Nephron (organoid): ENCODE measurements around the gene ARFGAP2.

Experiments
- H3K27ac Mint-ChIP-seq, 3 experiments: 2 replicates each; pipeline ENCODE4 v1.8.0; 2020; ENCODE audit warnings: mixed read lengths in 3 of 3, mild to moderate bottlenecking in 2 of 3, moderate library complexity in 1 of 3
- H3K27me3 Mint-ChIP-seq: 2 replicates; pipeline ENCODE4 v1.8.0; 2021; ENCODE audit warnings: low read depth, mild to moderate bottlenecking, moderate library complexity, mixed read lengths
- H3K36me3 Mint-ChIP-seq: 2 replicates; pipeline ENCODE4 v1.8.0; 2020; ENCODE audit warnings: low read depth, mixed read lengths
- H3K4me1 Mint-ChIP-seq: 2 replicates; pipeline ENCODE4 v1.8.0; 2020; ENCODE audit warnings: mixed read lengths
- H3K4me3 Mint-ChIP-seq, 3 experiments: 2 replicates each; pipeline ENCODE4 v1.8.0; 2020; ENCODE audit warnings: mild to moderate bottlenecking in 3 of 3, mixed read lengths in 3 of 3, moderate library complexity in 2 of 3
- H3K9me3 Mint-ChIP-seq: 2 replicates; pipeline ENCODE4 v1.8.0; 2020; ENCODE audit warnings: mixed read lengths
- TF ChIP-seq, protein P1 (sequence below), 3 experiments: fragments of 200-600 bp; sonication (generic); IDR thresholded peaks; one replicate each; pipeline ENCODE4 v1.5.0; 2021; ENCODE audit warnings: antibody characterized with exemption in 3 of 3; ENCODE audit not compliant: unreplicated experiment in 3 of 3

ARFGAP2 gene

DNA sequence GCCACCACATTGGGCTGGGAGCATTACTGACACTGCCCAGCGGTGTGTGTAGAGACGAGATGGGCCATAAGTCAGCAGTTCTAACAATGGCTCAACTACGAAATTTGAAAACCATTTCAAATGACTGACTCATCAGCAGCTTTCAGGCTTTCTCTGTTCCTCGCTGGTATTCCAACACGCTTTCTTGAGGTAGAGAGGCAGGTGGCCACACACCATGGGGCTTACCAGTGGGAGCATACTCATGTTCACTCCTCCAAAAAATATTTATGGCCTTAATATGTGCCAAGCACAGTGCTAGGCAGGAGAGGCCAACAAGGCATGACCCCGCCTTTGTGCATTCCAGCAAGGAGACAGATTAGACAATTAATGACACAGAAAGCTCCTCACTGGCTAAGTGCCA, 20.3 kb downstream of the ARFGAP2 start:
- no peak overlapping the region for H3K27ac Mint-ChIP-seq
- H3K4me1 Mint-ChIP-seq: peaks cover 28% of the 10 kb centered on the region
- H3K27me3 Mint-ChIP-seq: no peaks in the 10 kb centered on the region
- TF ChIP-seq, protein P1, sequence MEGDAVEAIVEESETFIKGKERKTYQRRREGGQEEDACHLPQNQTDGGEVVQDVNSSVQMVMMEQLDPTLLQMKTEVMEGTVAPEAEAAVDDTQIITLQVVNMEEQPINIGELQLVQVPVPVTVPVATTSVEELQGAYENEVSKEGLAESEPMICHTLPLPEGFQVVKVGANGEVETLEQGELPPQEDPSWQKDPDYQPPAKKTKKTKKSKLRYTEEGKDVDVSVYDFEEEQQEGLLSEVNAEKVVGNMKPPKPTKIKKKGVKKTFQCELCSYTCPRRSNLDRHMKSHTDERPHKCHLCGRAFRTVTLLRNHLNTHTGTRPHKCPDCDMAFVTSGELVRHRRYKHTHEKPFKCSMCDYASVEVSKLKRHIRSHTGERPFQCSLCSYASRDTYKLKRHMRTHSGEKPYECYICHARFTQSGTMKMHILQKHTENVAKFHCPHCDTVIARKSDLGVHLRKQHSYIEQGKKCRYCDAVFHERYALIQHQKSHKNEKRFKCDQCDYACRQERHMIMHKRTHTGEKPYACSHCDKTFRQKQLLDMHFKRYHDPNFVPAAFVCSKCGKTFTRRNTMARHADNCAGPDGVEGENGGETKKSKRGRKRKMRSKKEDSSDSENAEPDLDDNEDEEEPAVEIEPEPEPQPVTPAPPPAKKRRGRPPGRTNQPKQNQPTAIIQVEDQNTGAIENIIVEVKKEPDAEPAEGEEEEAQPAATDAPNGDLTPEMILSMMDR (IDR thresholded peaks at IDR 0.05; ENCODE audit: unreplicated experiment in 3 of 3): no peak
- peaks cover 15% of the 10 kb centered on the region for H3K36me3 Mint-ChIP-seq
- no peaks in the 10 kb centered on the region for H3K9me3 Mint-ChIP-seq
- H3K4me3 Mint-ChIP-seq: no peak overlapping the region

DNA sequence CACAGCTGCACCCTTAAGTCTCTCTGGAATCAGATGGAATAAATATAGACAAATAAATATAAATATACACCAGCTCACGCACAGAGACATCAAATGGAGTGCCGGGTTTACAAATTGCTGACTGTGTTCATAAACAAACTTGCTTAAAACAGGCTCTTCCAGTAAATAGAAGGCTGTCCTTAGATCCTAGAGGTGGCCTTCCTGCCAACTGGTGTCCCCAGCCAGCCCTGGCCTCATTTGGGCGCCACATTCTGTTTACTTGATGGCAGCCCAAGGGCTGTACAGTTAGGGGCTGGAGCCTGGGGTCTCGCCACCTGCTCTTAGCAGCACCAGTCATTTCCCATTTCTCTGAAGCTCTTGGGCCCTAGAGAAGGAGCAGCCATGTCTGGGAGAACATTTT, 20.8 kb downstream of the ARFGAP2 start:
- H3K4me1 Mint-ChIP-seq: peaks cover 28% of the 10 kb centered on the region
- H3K27ac Mint-ChIP-seq: no peak overlapping the region
- no peaks in the 10 kb centered on the region for H3K27me3 Mint-ChIP-seq
- H3K9me3 Mint-ChIP-seq: no peaks in the 10 kb centered on the region
- peaks cover 15% of the 10 kb centered on the region for H3K36me3 Mint-ChIP-seq
- no peak overlapping the region for H3K4me3 Mint-ChIP-seq
- TF ChIP-seq, protein P1 (IDR thresholded peaks at IDR 0.05; ENCODE audit: unreplicated experiment in 3 of 3): no peak

DNA sequence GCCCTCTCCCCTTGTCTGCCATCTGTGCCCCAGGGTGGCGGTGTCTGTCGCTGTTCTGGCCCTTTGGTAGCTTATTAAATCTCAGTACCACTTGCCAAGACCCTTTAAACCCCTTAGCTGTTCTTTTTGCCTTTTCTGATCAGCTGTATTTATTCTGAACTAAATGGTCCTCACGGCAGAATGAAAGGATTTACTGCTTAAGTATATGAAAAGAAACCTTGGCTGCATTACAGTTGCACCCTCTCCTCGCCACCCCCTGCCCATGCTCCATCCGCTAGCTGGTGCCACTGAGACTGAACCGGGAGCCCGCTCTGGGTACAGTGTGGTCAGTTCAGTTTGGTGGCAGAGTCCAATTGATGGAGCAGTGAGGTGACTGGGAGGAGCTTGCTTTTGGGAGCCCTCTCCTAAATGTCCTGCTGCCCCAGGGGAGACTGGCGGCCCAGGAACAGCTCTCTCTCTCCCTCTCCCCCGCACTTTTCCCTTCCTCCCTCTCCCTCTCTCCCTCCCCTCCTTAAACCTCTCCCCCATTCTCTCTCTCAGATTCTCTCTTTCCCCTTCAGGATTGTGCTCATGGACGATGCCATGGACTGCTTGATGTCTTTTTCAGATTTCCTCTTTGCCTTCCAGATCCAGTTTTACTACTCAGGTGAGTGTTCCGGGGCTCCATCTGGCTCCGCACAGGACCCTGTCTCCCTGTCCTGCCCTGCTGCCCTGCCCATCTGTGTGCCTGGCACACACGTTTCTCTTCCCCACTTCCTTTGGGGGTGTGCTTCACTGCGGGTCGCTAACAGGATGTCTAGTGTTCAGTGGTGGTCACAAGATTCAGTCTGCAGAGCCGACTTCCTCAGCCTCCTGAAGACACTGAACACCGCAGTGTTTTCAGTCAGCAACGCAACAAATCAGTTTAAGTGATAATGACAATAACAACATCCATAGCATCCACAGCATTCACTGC, 21.8 kb downstream of the ARFGAP2 start:
- Mint-ChIP-seq H3K4me3 (no peak overlapping the region), H3K4me1 (peaks cover 34% of the 10 kb centered on the region), H3K36me3 (peaks cover 23% of the 10 kb centered on the region), H3K9me3 (no peaks in the 10 kb centered on the region), H3K27ac (peak overlapping the region in 1 of 3 experiments; percentile 17), H3K27me3 (no peaks in the 10 kb centered on the region)
- TF ChIP-seq, protein P1 (IDR thresholded peaks at IDR 0.05; ENCODE audit: unreplicated experiment in 3 of 3): no peak

DNA sequence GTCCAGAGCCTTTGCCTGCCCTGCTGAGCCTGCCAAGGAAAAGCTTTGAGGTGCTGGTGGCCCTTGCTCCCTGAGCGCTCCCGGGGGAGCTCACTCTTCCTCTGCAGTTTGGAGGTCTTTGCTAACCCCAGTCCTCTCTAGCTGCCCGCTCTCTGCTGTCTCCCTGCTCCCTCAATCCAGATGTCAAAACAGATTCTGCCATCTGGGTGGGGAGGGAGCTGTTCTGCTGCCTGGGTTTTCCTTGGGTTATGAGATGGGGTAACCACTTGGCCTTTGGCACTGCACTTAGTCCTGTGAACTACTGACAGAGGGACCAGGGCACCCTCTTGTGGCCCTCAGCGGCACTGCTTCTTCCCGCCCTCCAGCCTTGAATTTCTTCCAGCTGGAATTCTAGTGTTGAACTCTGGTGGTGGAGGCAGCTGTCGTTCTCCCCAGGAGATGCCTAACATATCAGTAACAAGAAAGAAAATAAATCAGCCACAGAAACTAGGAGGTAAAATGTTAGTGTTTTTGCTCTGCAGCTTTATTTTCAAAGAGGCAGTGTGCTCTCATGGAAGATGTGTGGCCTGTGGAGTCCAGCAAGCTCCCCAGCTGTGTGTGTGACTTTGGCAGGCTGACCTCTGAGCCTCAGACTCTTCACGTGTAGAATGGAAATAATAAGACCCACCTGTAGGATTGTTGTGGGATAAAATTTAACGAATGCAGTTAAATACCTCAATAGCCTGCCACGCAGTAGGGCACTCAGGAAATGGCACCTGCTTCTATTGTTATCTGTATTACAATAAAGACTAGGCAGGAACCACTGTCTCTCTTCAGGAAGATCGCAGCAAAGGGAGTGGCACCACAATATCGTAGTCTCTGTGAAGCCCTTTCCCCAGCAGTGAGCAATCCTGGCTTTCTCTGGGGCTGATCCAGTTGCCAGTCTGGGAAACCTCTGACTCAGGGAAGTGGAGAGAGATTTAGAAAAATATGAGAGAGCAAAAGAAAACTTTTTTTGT, 23.4 kb downstream of the ARFGAP2 start:
- peaks cover 17% of the 10 kb centered on the region for H3K36me3 Mint-ChIP-seq
- H3K27ac Mint-ChIP-seq: peak overlapping the region; percentile 16 to 33 (median 21)
- H3K9me3 Mint-ChIP-seq: no peaks in the 10 kb centered on the region
- H3K4me3 Mint-ChIP-seq: peak overlapping the region in 1 of 3 experiments; percentile 1
- H3K27me3 Mint-ChIP-seq: no peaks in the 10 kb centered on the region
- H3K4me1 Mint-ChIP-seq: peaks cover 50% of the 10 kb centered on the region
- TF ChIP-seq, protein P1 (IDR thresholded peaks at IDR 0.05; ENCODE audit: unreplicated experiment in 3 of 3): peak; percentile 92 to 98 (median 96)

DNA sequence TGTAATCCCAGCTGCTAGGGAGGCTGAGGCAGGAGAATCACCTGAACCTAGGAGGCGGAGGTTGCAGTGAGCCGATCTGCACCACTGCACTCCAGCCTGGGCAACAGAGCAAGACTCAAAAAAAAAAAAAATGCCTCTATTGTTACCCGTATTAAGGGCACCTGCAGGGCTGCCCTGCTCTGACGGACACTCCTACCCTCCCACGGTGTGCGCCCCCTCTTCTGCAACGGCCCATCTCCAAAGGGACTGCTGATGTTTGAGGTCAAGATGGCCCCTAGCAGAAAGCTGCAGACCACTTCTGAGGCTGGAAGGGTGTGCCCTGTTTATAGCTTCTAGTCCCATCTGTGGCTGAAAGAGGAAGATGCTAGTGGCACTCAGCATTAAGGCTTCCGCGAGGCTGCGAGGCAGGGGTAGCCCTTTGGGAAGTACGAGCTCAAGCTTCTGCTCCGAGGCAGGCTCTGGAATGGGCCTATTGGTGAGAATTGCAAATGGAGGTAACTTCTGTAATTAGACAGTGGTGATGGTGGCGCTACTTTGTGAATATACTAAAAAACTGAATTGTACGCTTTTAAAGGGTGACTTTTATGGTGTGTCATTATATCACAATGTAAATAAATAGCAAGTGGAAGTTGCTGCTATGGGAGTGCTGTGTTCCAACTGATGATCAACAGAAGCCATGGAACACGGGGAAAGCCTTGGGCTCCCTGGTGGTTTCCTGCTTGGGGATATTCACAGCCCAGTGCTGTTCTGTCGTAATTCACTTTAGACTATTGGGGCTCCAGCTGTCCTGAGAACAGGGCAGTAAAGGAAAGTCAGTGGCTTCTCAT, 24.3 kb downstream of the ARFGAP2 start:
- TF ChIP-seq, protein P1 (IDR thresholded peaks at IDR 0.05; ENCODE audit: unreplicated experiment in 3 of 3): no peak
- H3K36me3 Mint-ChIP-seq: peaks cover 15% of the 10 kb centered on the region
- H3K4me1 Mint-ChIP-seq: peaks cover 59% of the 10 kb centered on the region
- H3K27me3 Mint-ChIP-seq: no peaks in the 10 kb centered on the region
- H3K27ac Mint-ChIP-seq: peak overlapping the region in 2 of 3 experiments; percentile 20 to 33
- no peaks in the 10 kb centered on the region for H3K9me3 Mint-ChIP-seq
- H3K4me3 Mint-ChIP-seq: no peak overlapping the region
